HEK293 (cell line): Measurements from ENCODE around the gene LRRC8C.

Experiments used
- KLF10 ChIP-seq: fragments of 450-650 bp; IDR thresholded peaks from 2 replicates; pipeline ENCODE4 v1.5.1; 2018; ENCODE audit warnings: missing biosample characterization, mild to moderate bottlenecking, missing genetic modification characterization
- KLF16 ChIP-seq: fragments of 450-650 bp; formaldehyde crosslinking; IDR thresholded peaks from 2 replicates; pipeline ENCODE4 v1.5.1; 2017; ENCODE audit warnings: missing biosample characterization, missing genetic modification characterization
- OSR2 ChIP-seq: fragments of 450-650 bp; formaldehyde crosslinking; IDR thresholded peaks from 2 replicates; pipeline ENCODE4 v1.5.1; 2016; ENCODE audit warnings: missing biosample characterization, missing genetic modification characterization
- PRDM2 ChIP-seq: fragments of 450-650 bp; formaldehyde crosslinking; IDR thresholded peaks from 2 replicates; pipeline ENCODE4 v1.5.1; 2016; ENCODE audit warnings: missing biosample characterization, missing genetic modification characterization, borderline replicate concordance
- SALL2 ChIP-seq: fragments of 450-650 bp; formaldehyde crosslinking; IDR thresholded peaks from 2 replicates; pipeline ENCODE4 v1.5.0; 2017; ENCODE audit warnings: missing biosample characterization, mild to moderate bottlenecking, missing genetic modification characterization, borderline replicate concordance
- TRIM28 ChIP-seq: IDR thresholded peaks from 2 replicates; pipeline ENCODE4 v1.6.1; 2011; ENCODE audit warnings: low read length, control low read depth, borderline replicate concordance
- YY2 ChIP-seq: fragments of 450-650 bp; formaldehyde crosslinking; IDR thresholded peaks from 2 replicates; pipeline ENCODE4 v1.5.1; 2016; ENCODE audit warnings: missing biosample characterization, missing genetic modification characterization
- ZBTB1 ChIP-seq: fragments of 450-650 bp; formaldehyde crosslinking; IDR thresholded peaks from 2 replicates; pipeline ENCODE4 v1.5.1; 2016; ENCODE audit warnings: missing biosample characterization, missing genetic modification characterization
- ZBTB17 ChIP-seq: fragments of 450-650 bp; formaldehyde crosslinking; IDR thresholded peaks from 2 replicates; pipeline ENCODE4 v1.5.1; 2016; ENCODE audit warnings: missing biosample characterization, missing genetic modification characterization
- ZBTB21 ChIP-seq: fragments of 450-650 bp; formaldehyde crosslinking; IDR thresholded peaks from 2 replicates; pipeline ENCODE4 v1.5.1; 2017; ENCODE audit warnings: missing biosample characterization, missing genetic modification characterization
- ZBTB8A ChIP-seq: fragments of 450-650 bp; formaldehyde crosslinking; IDR thresholded peaks from 2 replicates; pipeline ENCODE4 v1.5.1; 2016; ENCODE audit warnings: missing biosample characterization, missing genetic modification characterization
- ZFP3 ChIP-seq: fragments of 450-650 bp; formaldehyde crosslinking; IDR thresholded peaks from 2 replicates; pipeline ENCODE4 v1.5.1; 2016; ENCODE audit warnings: low read depth, missing biosample characterization, missing genetic modification characterization
- ZFP37 ChIP-seq: fragments of 450-650 bp; formaldehyde crosslinking; IDR thresholded peaks from 2 replicates; pipeline ENCODE4 v1.5.1; 2016; ENCODE audit warnings: missing biosample characterization, missing genetic modification characterization
- ZNF140 ChIP-seq: fragments of 450-650 bp; formaldehyde crosslinking; IDR thresholded peaks from 2 replicates; pipeline ENCODE4 v1.5.1; 2016; ENCODE audit warnings: missing biosample characterization, missing genetic modification characterization
- ZNF169 ChIP-seq: fragments of 450-650 bp; formaldehyde crosslinking; IDR thresholded peaks from 2 replicates; pipeline ENCODE4 v1.5.1; 2016; ENCODE audit warnings: missing biosample characterization, missing genetic modification characterization
- ZNF19 ChIP-seq: fragments of 450-650 bp; formaldehyde crosslinking; IDR thresholded peaks from 2 replicates; pipeline ENCODE4; 2016; ENCODE audit warnings: missing biosample characterization, missing genetic modification characterization, low read depth
- ZNF211 ChIP-seq: fragments of 450-650 bp; formaldehyde crosslinking; IDR thresholded peaks from 2 replicates; pipeline ENCODE4 v1.5.1; 2016; ENCODE audit warnings: low read depth, missing biosample characterization, missing genetic modification characterization
- ZNF335 ChIP-seq: fragments of 450-650 bp; formaldehyde crosslinking; conservative IDR thresholded peaks from 2 replicates; pipeline ENCODE4 v1.5.1; 2016; ENCODE audit warnings: missing biosample characterization, missing genetic modification characterization
- ZNF37A ChIP-seq: fragments of 450-650 bp; IDR thresholded peaks from 2 replicates; pipeline ENCODE4 v1.5.1; 2018; ENCODE audit warnings: missing biosample characterization, missing genetic modification characterization
- ZNF501 ChIP-seq: fragments of 450-650 bp; formaldehyde crosslinking; IDR thresholded peaks from 2 replicates; pipeline ENCODE4 v1.5.1; 2016; ENCODE audit warnings: missing biosample characterization, missing genetic modification characterization
- ZNF521 ChIP-seq: fragments of 450-650 bp; formaldehyde crosslinking; IDR thresholded peaks from 2 replicates; pipeline ENCODE4 v1.5.1; 2017; ENCODE audit warnings: missing biosample characterization, mild to moderate bottlenecking, missing genetic modification characterization
- ZNF529 ChIP-seq: fragments of 450-650 bp; formaldehyde crosslinking; IDR thresholded peaks from 2 replicates; pipeline ENCODE4 v1.5.1; 2017; ENCODE audit warnings: missing genetic modification characterization, missing biosample characterization; ENCODE audit not compliant: insufficient replicate concordance
- ZNF549 ChIP-seq: fragments of 450-650 bp; IDR thresholded peaks from 2 replicates; pipeline ENCODE4 v1.5.1; 2018; ENCODE audit warnings: missing biosample characterization, missing genetic modification characterization, mild to moderate bottlenecking, inconsistent platforms, moderate library complexity
- ZNF555 ChIP-seq: fragments of 450-650 bp; formaldehyde crosslinking; conservative IDR thresholded peaks from 2 replicates; pipeline ENCODE4 v1.5.1; 2017; ENCODE audit warnings: missing biosample characterization, mild to moderate bottlenecking, missing genetic modification characterization, inconsistent platforms
- ZNF600 ChIP-seq: fragments of 450-650 bp; formaldehyde crosslinking; IDR thresholded peaks from 2 replicates; pipeline ENCODE4 v1.5.1; 2016; ENCODE audit warnings: missing biosample characterization, missing genetic modification characterization
- ZNF610 ChIP-seq: fragments of 450-650 bp; formaldehyde crosslinking; IDR thresholded peaks from 2 replicates; pipeline ENCODE4 v1.5.1; 2016; ENCODE audit warnings: missing biosample characterization, missing genetic modification characterization, borderline replicate concordance
- ZNF629 ChIP-seq: fragments of 450-650 bp; formaldehyde crosslinking; IDR thresholded peaks from 2 replicates; pipeline ENCODE4 v1.5.1; 2017; ENCODE audit warnings: missing biosample characterization, missing genetic modification characterization
- ZNF658 ChIP-seq: fragments of 450-650 bp; formaldehyde crosslinking; IDR thresholded peaks from 2 replicates; pipeline ENCODE4; 2016; ENCODE audit warnings: missing biosample characterization, missing genetic modification characterization
- ZNF76 ChIP-seq: fragments of 450-650 bp; formaldehyde crosslinking; IDR thresholded peaks from 2 replicates; pipeline ENCODE4; 2016; ENCODE audit warnings: low read depth, missing biosample characterization, missing genetic modification characterization, borderline replicate concordance
- ZNF777 ChIP-seq: fragments of 450-650 bp; formaldehyde crosslinking; IDR thresholded peaks from 2 replicates; pipeline ENCODE4 v1.5.1; 2017; ENCODE audit warnings: missing biosample characterization, missing genetic modification characterization, borderline replicate concordance
- ZNF791 ChIP-seq: fragments of 450-650 bp; formaldehyde crosslinking; IDR thresholded peaks from 2 replicates; pipeline ENCODE4 v1.5.1; 2016; ENCODE audit warnings: missing biosample characterization, missing genetic modification characterization
- ZSCAN16 ChIP-seq: fragments of 450-650 bp; formaldehyde crosslinking; IDR thresholded peaks from 2 replicates; pipeline ENCODE4 v1.5.1; 2016; ENCODE audit warnings: missing biosample characterization, missing genetic modification characterization
- TF ChIP-seq, protein P1 (sequence below): fragments of 450-650 bp; formaldehyde crosslinking; IDR thresholded peaks from 2 replicates; pipeline ENCODE4 v1.5.1; 2016; ENCODE audit warnings: missing biosample characterization, missing genetic modification characterization

The LRRC8C gene

GRCh38 chr1:89762779-89763648, 130.1 kb downstream of the LRRC8C start (continued):
- peak; percentile 26; the same call in 1 of the 2 replicates for TF ChIP-seq ZNF629
- TF ChIP-seq, protein P1, sequence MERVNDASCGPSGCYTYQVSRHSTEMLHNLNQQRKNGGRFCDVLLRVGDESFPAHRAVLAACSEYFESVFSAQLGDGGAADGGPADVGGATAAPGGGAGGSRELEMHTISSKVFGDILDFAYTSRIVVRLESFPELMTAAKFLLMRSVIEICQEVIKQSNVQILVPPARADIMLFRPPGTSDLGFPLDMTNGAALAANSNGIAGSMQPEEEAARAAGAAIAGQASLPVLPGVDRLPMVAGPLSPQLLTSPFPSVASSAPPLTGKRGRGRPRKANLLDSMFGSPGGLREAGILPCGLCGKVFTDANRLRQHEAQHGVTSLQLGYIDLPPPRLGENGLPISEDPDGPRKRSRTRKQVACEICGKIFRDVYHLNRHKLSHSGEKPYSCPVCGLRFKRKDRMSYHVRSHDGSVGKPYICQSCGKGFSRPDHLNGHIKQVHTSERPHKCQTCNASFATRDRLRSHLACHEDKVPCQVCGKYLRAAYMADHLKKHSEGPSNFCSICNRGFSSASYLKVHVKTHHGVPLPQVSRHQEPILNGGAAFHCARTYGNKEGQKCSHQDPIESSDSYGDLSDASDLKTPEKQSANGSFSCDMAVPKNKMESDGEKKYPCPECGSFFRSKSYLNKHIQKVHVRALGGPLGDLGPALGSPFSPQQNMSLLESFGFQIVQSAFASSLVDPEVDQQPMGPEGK (tag by site-specific recombination), result peak; percentile 59; the same call in 1 of the 2 replicates
- TF ChIP-seq ZNF610 (tag by site-specific recombination), result peak; percentile 93
- no peak for TF ChIP-seq KLF10 (tag by site-specific recombination)
- no peak for TF ChIP-seq ZNF529 (tag by site-specific recombination)
- TF ChIP-seq ZBTB1 (tag by site-specific recombination), result no peak
- no peak for TF ChIP-seq ZNF76 (tag by site-specific recombination)
- TF ChIP-seq ZNF211 (tag by site-specific recombination), result no peak
- TF ChIP-seq ZFP37, result 0 out of 2 replicates have a peak, but pooled peaks have one; percentile 35
- TF ChIP-seq ZBTB17 (tag by site-specific recombination), result 0 out of 2 replicates have a peak, but pooled peaks have one; percentile 64
- no peak for TF ChIP-seq ZNF140 (tag by site-specific recombination)
- no peak for TF ChIP-seq ZNF37A (tag by site-specific recombination)
- no peak for TF ChIP-seq ZNF169
- TF ChIP-seq KLF16 (tag by site-specific recombination), result no peak; the same call in 1 of the 2 replicates
- TF ChIP-seq ZNF521 (tag by site-specific recombination), result no peak
- TF ChIP-seq OSR2 (tag by site-specific recombination), result no peak
- no peak for TF ChIP-seq ZNF777 (tag by site-specific recombination)
- peak; percentile 71 for TF ChIP-seq ZNF335 (tag by site-specific recombination)
- TF ChIP-seq YY2, result no peak
- peak; percentile 79 for TF ChIP-seq ZNF600 (tag by site-specific recombination)
- no peak for TF ChIP-seq SALL2
- no peak for TF ChIP-seq ZBTB21
- peak; percentile 49; the same call in 1 of the 2 replicates for TF ChIP-seq TRIM28
- no peak for TF ChIP-seq ZNF658 (tag by site-specific recombination)
- no peak for TF ChIP-seq ZNF549
- no peak for TF ChIP-seq ZNF19
- peak; percentile 52; the same call in 1 of the 2 replicates for TF ChIP-seq ZBTB8A (tag by site-specific recombination)
- no peak for TF ChIP-seq ZFP3 (tag by site-specific recombination)
- TF ChIP-seq ZNF791 (tag by site-specific recombination), result no peak
- no peak for TF ChIP-seq ZSCAN16 (tag by site-specific recombination)
- peak; percentile 85; the same call in 1 of the 2 replicates for TF ChIP-seq ZNF501 (tag by site-specific recombination)
- no peak for TF ChIP-seq PRDM2 (tag by site-specific recombination)
- no peak for TF ChIP-seq ZNF555
